GM12878 (cell line): Measurements from ENCODE around the gene ERC2. TPM values are rescaled to one million over a fixed set of nuclear protein-coding genes. Genes with fewer than 3 reads are reported as not detected.

Experiments
- ATAC-seq: fragments of 200-7000 bp; cut with Tn5 transposase; 3 replicates; pipeline ENCODE4 v1.9.1; 2020; ENCODE audit warnings: mild to moderate bottlenecking, moderate library complexity
- BruUV-seq: library from RNA; stranded (reverse); fragments of 400-500 nt; replicated peaks from 2 replicates; lab custom pipeline; 2021; lab: Mats Ljungman, UMichigan
- CTCF ChIA-PET: fragments of 300-600 bp; sonication (Branson Sonifier 250); formaldehyde crosslinking; extraction: SDS; loops from one replicate; lab custom pipeline; 2021; ENCODE audit warnings: inconsistent platforms; lab: Yijun Ruan, JAX
- POLR2A ChIA-PET: fragments of 350-600 bp; formaldehyde crosslinking; extraction: SDS; loops from one replicate; lab custom pipeline; 2021; ENCODE audit warnings: inconsistent platforms; lab: Charles Lee
- RAD21 ChIA-PET: fragments of 300-600 bp; sonication (Branson Sonifier 250); formaldehyde crosslinking; loops from one replicate; lab custom pipeline; 2023; ENCODE audit warnings: antibody characterized with exemption; ENCODE audit not compliant: unreplicated experiment; lab: Charles Lee
- SMC1A ChIA-PET: fragments of 300-600 bp; sonication (Branson Sonifier 250); formaldehyde crosslinking; loops from one replicate; lab custom pipeline; 2023; ENCODE audit not compliant: unreplicated experiment, uncharacterized antibody; lab: Charles Lee
- DNase-seq: peaks from one replicate; pipeline ENCODE4 v3.0.0-alpha.2; 2011; ENCODE audit warnings: low read depth, low spot score
- FAIRE-seq: peaks from 3 replicates; lab custom pipeline; 2011; peaks lifted over from hg19 to GRCh38; lab: Jason Lieb, UNC
- H2AFZ ChIP-seq: 2 replicates; pipeline ENCODE4 v1.6.0; 2011; ENCODE audit warnings: low read depth, low read length, control low read depth; ENCODE audit not compliant: control insufficient read depth
- H3K27ac ChIP-seq: 2 replicates; pipeline ENCODE4 v1.5.1; 2011; ENCODE audit warnings: control low read depth; ENCODE audit not compliant: control insufficient read depth, insufficient read depth
- H3K27me3 ChIP-seq, 2 experiments: replicated peaks in 1 of 2; 2 replicates each; pipeline versions ENCODE4 v1.6.0 to v1.6.1; 2011; ENCODE audit warnings: low read length in 1 of 2; ENCODE audit not compliant: control insufficient read depth in 2 of 2, insufficient read depth in 2 of 2
- H3K36me3 ChIP-seq, 2 experiments: 2 replicates each; pipeline ENCODE4 v1.5.1; 2011; ENCODE audit warnings: low read length in 1 of 2; ENCODE audit not compliant: control insufficient read depth in 2 of 2, insufficient read depth in 2 of 2
- H3K4me1 ChIP-seq: 2 replicates; pipeline ENCODE4 v1.6.1; 2011; ENCODE audit warnings: mild to moderate bottlenecking, low read length, moderate library complexity, mixed read lengths; ENCODE audit not compliant: control insufficient read depth, insufficient read depth
- H3K4me2 ChIP-seq: 2 replicates; pipeline ENCODE4 v1.6.0; 2011; ENCODE audit warnings: control low read depth; ENCODE audit not compliant: control insufficient read depth, insufficient read depth
- H3K4me3 ChIP-seq: fragments of 200-600 bp; sonication (generic); 2 replicates; pipeline ENCODE4 v1.5.1; 2016
- H3K79me2 ChIP-seq: 2 replicates; pipeline ENCODE4 v1.6.0; 2011; ENCODE audit warnings: low read length; ENCODE audit not compliant: control insufficient read depth, insufficient read depth
- H3K9ac ChIP-seq: 2 replicates; pipeline ENCODE4 v1.8.0; 2011; ENCODE audit warnings: low read length, control low read depth, mixed read lengths; ENCODE audit not compliant: control insufficient read depth, insufficient read depth
- H3K9me3 ChIP-seq: replicated peaks from 3 replicates; pipeline ENCODE4 v1.5.1; 2011; ENCODE audit warnings: mild to moderate bottlenecking, low read length; ENCODE audit not compliant: control insufficient read depth, insufficient read depth
- H4K20me1 ChIP-seq: 2 replicates; pipeline ENCODE4 v1.6.0; 2011; ENCODE audit not compliant: control insufficient read depth, insufficient read depth
- BHLHE40 ChIP-seq, 2 experiments: fragments of 450-650 bp in 1 of 2; IDR thresholded peaks; 2 replicates each; pipeline ENCODE4 v1.6.1; 2011 to 2017; ENCODE audit warnings: low read depth in 2 of 2, borderline replicate concordance in 1 of 2, improper control_type of control experiment in 1 of 2, low read length in 1 of 2, mild to moderate bottlenecking in 1 of 2
- CBX5 ChIP-seq: sonication (generic); IDR thresholded peaks from 2 replicates; pipeline ENCODE4 v1.6.1; 2016; ENCODE audit warnings: low read depth, moderate library complexity, mild to moderate bottlenecking, inconsistent platforms
- EED ChIP-seq: sonication (generic); IDR thresholded peaks from 2 replicates; pipeline ENCODE4 v1.6.1; 2016; ENCODE audit warnings: antibody characterized with exemption, low read depth
- EZH2 ChIP-seq: IDR thresholded peaks from 2 replicates; pipeline ENCODE4 v1.6.1; 2012; ENCODE audit warnings: low read depth, mild to moderate bottlenecking, control low read depth, inconsistent platforms, low read length, borderline replicate concordance; ENCODE audit not compliant: control insufficient read depth
- FOXM1 ChIP-seq: IDR thresholded peaks from 2 replicates; pipeline ENCODE4 v1.6.1; 2012; ENCODE audit warnings: low read depth, mild to moderate bottlenecking, inconsistent platforms, low read length, moderate library complexity
- MYC ChIP-seq: IDR thresholded peaks from 2 replicates; pipeline ENCODE4 v1.6.1; 2011; ENCODE audit warnings: mild to moderate bottlenecking, low read length, moderate library complexity, inconsistent platforms; ENCODE audit not compliant: insufficient read depth, insufficient replicate concordance, insufficient read length, severe bottlenecking
- POU2F2 ChIP-seq: IDR thresholded peaks from 3 replicates; pipeline ENCODE4 v1.6.1; 2011; ENCODE audit warnings: low read depth, mild to moderate bottlenecking, low read length, borderline replicate concordance
- SMAD1 ChIP-seq: fragments of 450-650 bp; IDR thresholded peaks from 2 replicates; pipeline ENCODE4 v1.6.1; 2018; ENCODE audit warnings: mild to moderate bottlenecking, low read depth; ENCODE audit not compliant: partially characterized antibody
- SMAD5 ChIP-seq: IDR thresholded peaks from 2 replicates; pipeline ENCODE4 v1.6.1; 2016; ENCODE audit warnings: antibody characterized with exemption, low read depth
- SUZ12 ChIP-seq: fragments of 200-600 bp; sonication (generic); IDR thresholded peaks from one replicate; pipeline ENCODE4 v1.6.1; 2018; ENCODE audit warnings: antibody characterized with exemption, mild to moderate bottlenecking; ENCODE audit not compliant: unreplicated experiment
- TBL1XR1 ChIP-seq: IDR thresholded peaks from 2 replicates; pipeline ENCODE4 v1.6.1; 2012; ENCODE audit warnings: low read depth, low read length, improper control_type of control experiment
- TCF3 ChIP-seq: IDR thresholded peaks from 2 replicates; pipeline ENCODE4 v1.6.1; 2012; ENCODE audit warnings: low read depth, mild to moderate bottlenecking, low read length, borderline replicate concordance; ENCODE audit not compliant: insufficient read depth
- TCF7 ChIP-seq: IDR thresholded peaks from 2 replicates; pipeline ENCODE4 v1.6.1; 2014; ENCODE audit warnings: antibody characterized with exemption, borderline replicate concordance
- WGBS: methylation state at CpG from one replicate; pipeline ENCODE4 v1.1.6; 2016; ENCODE audit warnings: low lambda C conversion rate; ENCODE audit not compliant: insufficient replicate concordance, insufficient coverage; ENCODE audit errors: missing lambda C conversion rate; 5-methylcytosine and 5-hydroxymethylcytosine counted together
- in situ Hi-C: fragments of 300-500 bp; cut with MboI; formaldehyde crosslinking; loops from 9 replicates; pipeline ENCODE4 v1.14.3; 2018; ENCODE audit warnings: mixed read lengths
- intact Hi-C: fragments of 100-400 bp; cut with micrococcal nuclease; formaldehyde crosslinking; loops from one replicate; pipeline ENCODE4 v1.14.2; 2022; ENCODE audit not compliant: unreplicated experiment
- polyA plus RNA-seq, 11 experiments: library from polyadenylated mRNA; depleted of rRNA in 4 of 11; unstranded in 6 of 11; stranded (reverse) in 5 of 11; fragments of >200 nt; fragmentation: Nextera tagmentation in 4 of 11; fragmentation: Illumina TruSeq in 1 of 11; extraction: Ambion mirVana in 4 of 11; extraction: Trizol in 1 of 11; gene quantifications; 1 replicate in 1 of 11; 2 replicates in 10 of 11; pipeline versions ENCODE4 v1.2.1 to v1.2.3, GENCODE V29; 2011 to 2016; ENCODE audit warnings: inconsistent platforms in 2 of 11, missing spikeins in 2 of 11, low read depth in 1 of 11
- total RNA-seq, 4 experiments: library from RNA; depleted of rRNA in 3 of 4; stranded (reverse); fragments of >200 nt in 3 of 4; fragmentation: Illumina TruSeq in 1 of 4; extraction: Trizol in 1 of 4; gene quantifications; 2 replicates each; pipeline versions ENCODE4 v1.2.1 to v1.2.3, GENCODE V29; 2013 to 2021
- TF ChIP-seq, protein P1 (sequence below): fragments of 450-650 bp; IDR thresholded peaks from 2 replicates; pipeline ENCODE4 v1.6.1; 2017; ENCODE audit warnings: mild to moderate bottlenecking, low read depth, inconsistent platforms; ENCODE audit not compliant: poor library complexity, severe bottlenecking
- TF ChIP-seq, protein P2 (sequence below): IDR thresholded peaks from 2 replicates; pipeline ENCODE4 v1.6.1; 2011; ENCODE audit warnings: borderline replicate concordance, low read depth, mild to moderate bottlenecking, moderate library complexity, mixed read lengths, low read length; ENCODE audit not compliant: insufficient read depth; ENCODE audit errors: extremely low read length
- TF ChIP-seq, protein P3 (sequence below): IDR thresholded peaks from 2 replicates; pipeline ENCODE4 v1.6.1; 2011; ENCODE audit warnings: low read depth, mild to moderate bottlenecking, low read length, moderate library complexity, borderline replicate concordance; ENCODE audit errors: extremely low read depth

The ERC2 gene
- total and polyA plus RNA-seq, 10 of the 15 experiments (the other 5 are each of a cell fraction or from before 2014, with no cell fraction given): 0.06 to 1.4 (median 0.12) TPM; not detected in 3

DNA sequence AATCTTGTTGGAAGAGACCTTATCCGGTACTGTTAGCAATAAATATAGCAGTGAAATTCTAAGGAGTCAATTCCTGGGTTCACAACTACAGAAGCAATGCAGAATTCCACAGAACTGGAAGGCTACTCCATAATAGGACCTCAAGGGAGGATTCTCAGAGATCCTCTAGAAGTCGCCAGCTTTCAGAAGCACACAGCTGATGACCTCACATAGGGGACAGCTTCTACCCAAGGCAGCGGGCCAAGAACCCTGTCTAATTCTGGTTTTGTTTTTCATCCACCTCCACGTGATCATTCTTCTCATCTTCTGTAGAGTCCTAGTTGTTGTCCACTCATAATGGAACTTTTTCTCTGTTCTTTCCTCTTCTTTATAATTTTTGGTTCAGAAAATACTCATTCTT is 99.4 kb downstream of the ERC2 start:
- ChIA-PET POLR2A (no interaction called here), RAD21 (no interaction called here), SMC1A (no interaction called here), CTCF (interaction anchor here (0.8 kb wide), 1 partner anchor 29 kb away, joined by 3 read pairs; no protein-coding TSS in a partner anchor)
- no peak for DNase-seq
- Histone ChIP-seq H3K36me3 (no peaks in the 10 kb centered on the region), H3K27ac (no peak overlapping the region), H3K9ac (no peak overlapping the region), H3K9me3 (no peaks in the 10 kb centered on the region), H2AFZ (no peak overlapping the region), H3K27me3 (no peaks in the 10 kb centered on the region), H3K79me2 (no peaks in the 10 kb centered on the region), H4K20me1 (no peaks in the 10 kb centered on the region), H3K4me1 (no peaks in the 10 kb centered on the region), H3K4me2 (no peak overlapping the region), H3K4me3 (no peak overlapping the region)
- no peak for FAIRE-seq
- intact Hi-C loops: no loop called here
- ATAC-seq: no peak
- WGBS: 12% methylated on average over 4 of the region's 4 CpGs
- no TSS peak for BruUV-seq
- in situ Hi-C loops: no loop called here
- TF ChIP-seq TCF3 (no peak), TBL1XR1 (no peak), MYC (no peak), SUZ12 (no peak), EZH2 (no peak), EED (no peak), FOXM1 (no peak), BHLHE40 (IDR thresholded peaks at IDR 0.05; ENCODE audit: borderline replicate concordance in 1 of 2, low read depth in 2 of 2, low read length in 1 of 2) (no peak), SMAD5 (no peak), TCF7 (no peak), POU2F2 (no peak), CBX5 (no peak), SMAD1 (no peak)
- TF ChIP-seq, protein P1, sequence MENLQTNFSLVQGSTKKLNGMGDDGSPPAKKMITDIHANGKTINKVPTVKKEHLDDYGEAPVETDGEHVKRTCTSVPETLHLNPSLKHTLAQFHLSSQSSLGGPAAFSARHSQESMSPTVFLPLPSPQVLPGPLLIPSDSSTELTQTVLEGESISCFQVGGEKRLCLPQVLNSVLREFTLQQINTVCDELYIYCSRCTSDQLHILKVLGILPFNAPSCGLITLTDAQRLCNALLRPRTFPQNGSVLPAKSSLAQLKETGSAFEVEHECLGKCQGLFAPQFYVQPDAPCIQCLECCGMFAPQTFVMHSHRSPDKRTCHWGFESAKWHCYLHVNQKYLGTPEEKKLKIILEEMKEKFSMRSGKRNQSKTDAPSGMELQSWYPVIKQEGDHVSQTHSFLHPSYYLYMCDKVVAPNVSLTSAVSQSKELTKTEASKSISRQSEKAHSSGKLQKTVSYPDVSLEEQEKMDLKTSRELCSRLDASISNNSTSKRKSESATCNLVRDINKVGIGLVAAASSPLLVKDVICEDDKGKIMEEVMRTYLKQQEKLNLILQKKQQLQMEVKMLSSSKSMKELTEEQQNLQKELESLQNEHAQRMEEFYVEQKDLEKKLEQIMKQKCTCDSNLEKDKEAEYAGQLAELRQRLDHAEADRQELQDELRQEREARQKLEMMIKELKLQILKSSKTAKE: no peak
- TF ChIP-seq, protein P2, sequence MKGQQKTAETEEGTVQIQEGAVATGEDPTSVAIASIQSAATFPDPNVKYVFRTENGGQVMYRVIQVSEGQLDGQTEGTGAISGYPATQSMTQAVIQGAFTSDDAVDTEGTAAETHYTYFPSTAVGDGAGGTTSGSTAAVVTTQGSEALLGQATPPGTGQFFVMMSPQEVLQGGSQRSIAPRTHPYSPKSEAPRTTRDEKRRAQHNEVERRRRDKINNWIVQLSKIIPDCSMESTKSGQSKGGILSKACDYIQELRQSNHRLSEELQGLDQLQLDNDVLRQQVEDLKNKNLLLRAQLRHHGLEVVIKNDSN: no peak
- TF ChIP-seq, protein P3, sequence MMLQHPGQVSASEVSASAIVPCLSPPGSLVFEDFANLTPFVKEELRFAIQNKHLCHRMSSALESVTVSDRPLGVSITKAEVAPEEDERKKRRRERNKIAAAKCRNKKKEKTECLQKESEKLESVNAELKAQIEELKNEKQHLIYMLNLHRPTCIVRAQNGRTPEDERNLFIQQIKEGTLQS: no peak
